SU-DHL-6 (cell line): Measurements from ENCODE around the gene TMEM164.

Source experiments
- H2AFZ ChIP-seq: fragments of 200-600 bp; sonication (generic); 2 replicates; pipeline ENCODE4 v1.6.1; 2014; ENCODE audit warnings: low read depth, mild to moderate bottlenecking, moderate library complexity, mixed read lengths, antibody characterized with exemption, low read length; ENCODE audit not compliant: severe bottlenecking
- H3F3A ChIP-seq: fragments of 200-600 bp; shearing (Covaris generic); 2 replicates; pipeline ENCODE4 v1.6.0; 2016; ENCODE audit warnings: antibody characterized with exemption, mild to moderate bottlenecking; ENCODE audit not compliant: insufficient read depth
- H3K27ac ChIP-seq: fragments of 200-600 bp; sonication (generic); 2 replicates; pipeline ENCODE4 v1.5.1; 2016; ENCODE audit warnings: low read depth, mild to moderate bottlenecking, low read length, moderate library complexity, mixed read lengths
- H3K27me3 ChIP-seq: fragments of 200-600 bp; sonication (generic), shearing (Covaris generic); 2 replicates; pipeline ENCODE4 v1.6.0; 2014; ENCODE audit warnings: mild to moderate bottlenecking, low read length
- H3K36me3 ChIP-seq: fragments of 200-600 bp; sonication (generic); 2 replicates; pipeline ENCODE4 v1.6.1; 2014; ENCODE audit warnings: mild to moderate bottlenecking, low read length, mixed read lengths
- H3K4me2 ChIP-seq: fragments of 300-600, 200-600 bp; shearing (Covaris generic), sonication (generic); 2 replicates; pipeline ENCODE4 v1.6.0; 2014; ENCODE audit warnings: low read length, low read depth, mild to moderate bottlenecking; ENCODE audit not compliant: poor library complexity, severe bottlenecking
- H3K4me3 ChIP-seq: fragments of 200-600 bp; sonication (generic); 2 replicates; pipeline ENCODE4 v1.5.1; 2014; ENCODE audit warnings: antibody characterized with exemption, low read length, mild to moderate bottlenecking, mixed read lengths; ENCODE audit not compliant: insufficient read depth, poor library complexity, severe bottlenecking
- H3K79me2 ChIP-seq: fragments of 200-600 bp; sonication (generic); 2 replicates; pipeline ENCODE4 v1.6.1; 2014; ENCODE audit warnings: mild to moderate bottlenecking, low read length, moderate library complexity; ENCODE audit not compliant: insufficient read depth
- H3K9ac ChIP-seq: fragments of 200-600 bp; sonication (generic); 2 replicates; pipeline ENCODE4 v1.7.0; 2014; ENCODE audit warnings: mild to moderate bottlenecking, low read length
- H3K9me2 ChIP-seq: fragments of 200-600 bp; sonication (generic); replicated peaks from 2 replicates; pipeline ENCODE4 v1.6.1; 2014; ENCODE audit warnings: low read length; ENCODE audit not compliant: insufficient read depth
- H3K9me3 ChIP-seq: fragments of 200-600 bp; sonication (generic); 2 replicates; pipeline ENCODE4 v1.6.1; 2014; ENCODE audit warnings: low read length, mixed read lengths; ENCODE audit not compliant: insufficient read depth
- H4K20me1 ChIP-seq: fragments of 200-600 bp; sonication (generic); 2 replicates; pipeline ENCODE4 v1.6.1; 2014; ENCODE audit warnings: low read depth, mild to moderate bottlenecking, antibody characterized with exemption, low read length, moderate library complexity, mixed read lengths
- CTCF ChIP-seq: fragments of 200-600 bp; sonication (generic); IDR thresholded peaks from one replicate; pipeline ENCODE4 v1.5.1; 2017; ENCODE audit warnings: antibody characterized with exemption, mild to moderate bottlenecking, low read length, moderate library complexity; ENCODE audit not compliant: insufficient read depth, poor library complexity, severe bottlenecking
- EZH2phosphoT487 ChIP-seq: fragments of 200-600 bp; sonication (generic), shearing (Covaris generic); conservative IDR thresholded peaks from 2 replicates; pipeline ENCODE4 v1.6.1; 2018; ENCODE audit warnings: mild to moderate bottlenecking, antibody characterized with exemption, low read length, moderate library complexity, mixed read lengths

TMEM164 gene

GRCh38 chrX:110006821-110007375 is 4.0 kb downstream of the TMEM164 start:
- H3K79me2 ChIP-seq, result no peaks in the 10 kb centered on the region
- no peaks in the 10 kb centered on the region for H3K9me3 ChIP-seq
- TF ChIP-seq CTCF, result no peak
- TF ChIP-seq EZH2phosphoT487, result no peak
- H3K27ac ChIP-seq, result no peak overlapping the region
- no peak overlapping the region for H3K4me3 ChIP-seq
- no peaks in the 10 kb centered on the region for H3F3A ChIP-seq
- no peaks in the 10 kb centered on the region for H4K20me1 ChIP-seq
- H3K36me3 ChIP-seq, result no peaks in the 10 kb centered on the region
- H3K27me3 ChIP-seq, result no peaks in the 10 kb centered on the region
- no peak overlapping the region for H3K4me2 ChIP-seq
- no peak overlapping the region for H2AFZ ChIP-seq
- no peaks in the 10 kb centered on the region for H3K9me2 ChIP-seq
- H3K9ac ChIP-seq, result no peak overlapping the region

- no peaks in the 10 kb centered on the region for H3K9me2 ChIP-seq
- no peaks in the 10 kb centered on the region for H3K36me3 ChIP-seq
- H3K9me3 ChIP-seq, result no peaks in the 10 kb centered on the region
- no peaks in the 10 kb centered on the region for H3K79me2 ChIP-seq
- no peaks in the 10 kb centered on the region for H3K27me3 ChIP-seq
- no peak overlapping the region for H3K27ac ChIP-seq
- H2AFZ ChIP-seq, result no peak overlapping the region
- H4K20me1 ChIP-seq, result no peaks in the 10 kb centered on the region
- TF ChIP-seq CTCF, result no peak
- TF ChIP-seq EZH2phosphoT487, result no peak
- H3K4me3 ChIP-seq, result no peak overlapping the region
- H3K4me2 ChIP-seq, result no peak overlapping the region
- H3F3A ChIP-seq, result no peaks in the 10 kb centered on the region
- no peak overlapping the region for H3K9ac ChIP-seq
These were observed 5.2 kb downstream of the TMEM164 start for GRCh38 chrX:110008011-110008635.

GRCh38 chrX:110012818-110013485 is 10.0 kb downstream of the TMEM164 start:
- no peak overlapping the region for H3K4me2 ChIP-seq
- no peaks in the 10 kb centered on the region for H3K36me3 ChIP-seq
- no peaks in the 10 kb centered on the region for H3K27me3 ChIP-seq
- H3K9me2 ChIP-seq, result no peaks in the 10 kb centered on the region
- no peaks in the 10 kb centered on the region for H4K20me1 ChIP-seq
- no peak overlapping the region for H3K4me3 ChIP-seq
- H3F3A ChIP-seq, result no peaks in the 10 kb centered on the region
- H3K9ac ChIP-seq, result no peak overlapping the region
- no peaks in the 10 kb centered on the region for H3K9me3 ChIP-seq
- H3K79me2 ChIP-seq, result no peaks in the 10 kb centered on the region
- no peak overlapping the region for H3K27ac ChIP-seq
- TF ChIP-seq CTCF (no peak), EZH2phosphoT487 (no peak)
- no peak overlapping the region for H2AFZ ChIP-seq
